Neuronal stem cell (in vitro differentiated cells): ENCODE measurements around the gene ADGRE1.

ENCODE experiments used
- DNase-seq: peaks from one replicate; pipeline ENCODE4 v3.0.0-alpha.2; 2013; ENCODE audit warnings: low spot score
- H2AFZ ChIP-seq: one replicate; pipeline ENCODE4 v1.6.1; 2013; ENCODE audit warnings: mild to moderate bottlenecking, low read length, inconsistent platforms
- H2AK5ac ChIP-seq: 2 replicates; pipeline ENCODE4 v1.6.1; 2013; ENCODE audit warnings: low read depth, mild to moderate bottlenecking, inconsistent platforms, low read length, moderate library complexity, mixed read lengths
- H2BK120ac ChIP-seq: 2 replicates; pipeline ENCODE4 v1.6.1; 2013; ENCODE audit warnings: low read depth, mild to moderate bottlenecking, inconsistent platforms, low read length, moderate library complexity, mixed read lengths
- H2BK12ac ChIP-seq: one replicate; pipeline ENCODE4 v1.6.1; 2013; ENCODE audit warnings: low read length, inconsistent platforms
- H2BK15ac ChIP-seq: 2 replicates; pipeline ENCODE4 v1.6.1; 2013; ENCODE audit warnings: mild to moderate bottlenecking, low read length, inconsistent platforms, mixed read lengths
- H2BK5ac ChIP-seq: one replicate; pipeline ENCODE4 v1.6.1; 2013; ENCODE audit warnings: inconsistent platforms, mild to moderate bottlenecking, low read length, moderate library complexity
- H3K14ac ChIP-seq: one replicate; pipeline ENCODE4 v1.6.1; 2013; ENCODE audit warnings: low read length, inconsistent platforms
- H3K18ac ChIP-seq: 2 replicates; pipeline ENCODE4 v1.6.1; 2013; ENCODE audit warnings: low read length, inconsistent platforms
- H3K23ac ChIP-seq: 2 replicates; pipeline ENCODE4 v1.6.1; 2013; ENCODE audit warnings: low read depth, mild to moderate bottlenecking, mixed read lengths, low read length, inconsistent platforms; ENCODE audit not compliant: poor library complexity
- H3K27ac ChIP-seq: replicated peaks from 3 replicates; pipeline ENCODE4 v1.5.1; 2013; ENCODE audit warnings: low read length, inconsistent platforms
- H3K27me3 ChIP-seq, 3 experiments: 2 replicates each; pipeline ENCODE4 v1.6.1; 2013; ENCODE audit warnings: low read length in 3 of 3, mild to moderate bottlenecking in 2 of 3, inconsistent platforms in 1 of 3, low read depth in 1 of 3, mixed read lengths in 1 of 3, moderate library complexity in 1 of 3; ENCODE audit not compliant: control insufficient read depth in 3 of 3, insufficient read depth in 3 of 3
- H3K36me3 ChIP-seq, 2 donors: replicated peaks in 1 of 2; 2 replicates each; pipeline ENCODE4 v1.6.1; 2013; ENCODE audit warnings: low read length in 2 of 2; ENCODE audit not compliant: control insufficient read depth in 2 of 2, insufficient read depth in 2 of 2
- H3K4ac ChIP-seq: 2 replicates; pipeline ENCODE4 v1.6.1; 2013; ENCODE audit warnings: inconsistent platforms, mild to moderate bottlenecking, low read length, moderate library complexity
- H3K4me1 ChIP-seq, 2 donors: 1 replicate in 1 of 2; 2 replicates in 1 of 2; pipeline ENCODE4 v1.6.1; 2013; ENCODE audit warnings: low read length in 2 of 2, low read depth in 1 of 2; ENCODE audit not compliant: control insufficient read depth in 2 of 2, insufficient read depth in 1 of 2
- H3K4me2 ChIP-seq: one replicate; pipeline ENCODE4 v1.6.1; 2013; ENCODE audit warnings: mild to moderate bottlenecking, low read length, inconsistent platforms; ENCODE audit not compliant: insufficient read depth, poor library complexity, severe bottlenecking
- H3K4me3 ChIP-seq, 2 donors: 2 replicates each; pipeline ENCODE4 v1.5.1; 2013; ENCODE audit warnings: low read length in 2 of 2, mild to moderate bottlenecking in 2 of 2, inconsistent platforms in 1 of 2, moderate library complexity in 1 of 2
- H3K79me1 ChIP-seq: one replicate; pipeline ENCODE4 v1.6.1; 2013; ENCODE audit warnings: low read depth, mild to moderate bottlenecking, inconsistent platforms, low read length, moderate library complexity
- H3K9ac ChIP-seq: one replicate; pipeline ENCODE4 v1.6.1; 2013; ENCODE audit warnings: mild to moderate bottlenecking, low read depth, low read length, inconsistent platforms; ENCODE audit not compliant: poor library complexity
- H3K9me3 ChIP-seq, 2 donors: replicated peaks in 1 of 2; 2 replicates each; pipeline versions ENCODE3 to v1.6.1; 2013; ENCODE audit warnings: low read length in 2 of 2, mild to moderate bottlenecking in 2 of 2, inconsistent platforms in 1 of 2, low read depth in 1 of 2, mixed read lengths in 1 of 2, moderate library complexity in 1 of 2; ENCODE audit not compliant: control insufficient read depth in 2 of 2, insufficient read depth in 1 of 2
- H4K8ac ChIP-seq: one replicate; pipeline ENCODE4 v1.6.1; 2013; ENCODE audit warnings: low read depth, mild to moderate bottlenecking, inconsistent platforms, low read length, moderate library complexity
- H4K91ac ChIP-seq: one replicate; pipeline ENCODE4 v1.6.1; 2013; ENCODE audit warnings: low read length, low read depth, mild to moderate bottlenecking, inconsistent platforms; ENCODE audit not compliant: poor library complexity
- WGBS, 2 donors: extraction: QIAGEN DNeasy Blood & Tissue Kit; methylation state at CpG; one replicate each; pipeline ENCODE4 v1.1.7; 2013; ENCODE audit warnings: missing lambda C conversion rate in 2 of 2, mixed read lengths in 1 of 2; ENCODE audit not compliant: insufficient read length in 2 of 2, insufficient replicate concordance in 1 of 2; ENCODE audit errors: extremely low coverage in 2 of 2; 5-methylcytosine and 5-hydroxymethylcytosine counted together

Gene ADGRE1

GRCh38 chr19:6971366-6971765 lies 84.0 kb downstream of the ADGRE1 start:
- H2BK5ac ChIP-seq, result no peak overlapping the region
- peaks cover 0 to 6% (median 0%) of the 10 kb centered on the region in 3 experiments for H3K27me3 ChIP-seq
- H3K4me3 ChIP-seq, result no peak overlapping the region
- H3K23ac ChIP-seq, result no peak overlapping the region
- no peak overlapping the region for H3K27ac ChIP-seq
- no peak overlapping the region for H3K14ac ChIP-seq
- no peak overlapping the region for H4K91ac ChIP-seq
- H2BK15ac ChIP-seq, result no peak overlapping the region
- peaks cover 0 to 32% of the 10 kb centered on the region in 2 donors for H3K9me3 ChIP-seq
- DNase-seq, result no peak
- H3K9ac ChIP-seq, result no peak overlapping the region
- H4K8ac ChIP-seq, result no peak overlapping the region
- no peak overlapping the region for H3K4me2 ChIP-seq
- no peak overlapping the region for H3K18ac ChIP-seq
- H3K4ac ChIP-seq, result no peak overlapping the region
- no peak overlapping the region for H2AK5ac ChIP-seq
- no peaks in the 10 kb centered on the region for H3K79me1 ChIP-seq
- whole genome bisulfite sequencing, 2 donors, result no CpG with 5 or more reads among the region's 1 CpG
- H3K36me3 ChIP-seq, result no peaks in the 10 kb centered on the region
- H2BK120ac ChIP-seq, result no peak overlapping the region
- no peak overlapping the region for H2BK12ac ChIP-seq
- H2AFZ ChIP-seq, result peak overlapping the region; percentile 8
- H3K4me1 ChIP-seq, result no peaks in the 10 kb centered on the region

- H3K14ac ChIP-seq, result no peak overlapping the region
- H2AK5ac ChIP-seq, result no peak overlapping the region
- peaks cover 0 to 28% of the 10 kb centered on the region in 2 donors for H3K9me3 ChIP-seq
- H2BK5ac ChIP-seq, result no peak overlapping the region
- H3K4me2 ChIP-seq, result no peak overlapping the region
- H2BK12ac ChIP-seq, result no peak overlapping the region
- WGBS, 2 donors, result no CpG with 5 or more reads among the region's 5 CpGs
- H3K4ac ChIP-seq, result no peak overlapping the region
- H2BK15ac ChIP-seq, result no peak overlapping the region
- H4K91ac ChIP-seq, result no peak overlapping the region
- H2AFZ ChIP-seq, result no peak overlapping the region
- no peak for DNase-seq
- H3K36me3 ChIP-seq, result no peaks in the 10 kb centered on the region
- H3K27ac ChIP-seq, result no peak overlapping the region
- no peaks in the 10 kb centered on the region for H3K4me1 ChIP-seq
- no peak overlapping the region for H3K4me3 ChIP-seq
- no peaks in the 10 kb centered on the region for H3K79me1 ChIP-seq
- no peak overlapping the region for H2BK120ac ChIP-seq
- H4K8ac ChIP-seq, result no peak overlapping the region
- H3K18ac ChIP-seq, result no peak overlapping the region
- no peak overlapping the region for H3K23ac ChIP-seq
- H3K9ac ChIP-seq, result no peak overlapping the region
- H3K27me3 ChIP-seq, result peaks cover 0 to 6% (median 0%) of the 10 kb centered on the region in 3 experiments
Measured at GRCh38 chr19:6976197-6976596, 88.8 kb downstream of the ADGRE1 start.

GRCh38 chr19:6979399-6979798 lies 92.0 kb downstream of the ADGRE1 start:
- DNase-seq, result no peak
- H3K27ac ChIP-seq, result no peak overlapping the region
- H4K91ac ChIP-seq, result no peak overlapping the region
- H3K14ac ChIP-seq, result no peak overlapping the region
- WGBS, 2 donors, result no CpG with 5 or more reads among the region's 3 CpGs
- H2AFZ ChIP-seq, result no peak overlapping the region
- H3K9ac ChIP-seq, result no peak overlapping the region
- no peak overlapping the region for H3K23ac ChIP-seq
- H3K27me3 ChIP-seq, result peaks cover 0 to 4% (median 0%) of the 10 kb centered on the region in 3 experiments
- no peak overlapping the region for H2BK12ac ChIP-seq
- no peak overlapping the region for H2AK5ac ChIP-seq
- H3K4ac ChIP-seq, result no peak overlapping the region
- H3K4me3 ChIP-seq, result no peak overlapping the region
- H3K18ac ChIP-seq, result no peak overlapping the region
- H2BK5ac ChIP-seq, result no peak overlapping the region
- H3K4me1 ChIP-seq, result no peaks in the 10 kb centered on the region
- no peak overlapping the region for H2BK120ac ChIP-seq
- H2BK15ac ChIP-seq, result no peak overlapping the region
- H3K4me2 ChIP-seq, result no peak overlapping the region
- H3K9me3 ChIP-seq, result peaks cover 0 to 30% of the 10 kb centered on the region in 2 donors
- no peak overlapping the region for H4K8ac ChIP-seq
- H3K36me3 ChIP-seq, result no peaks in the 10 kb centered on the region
- no peaks in the 10 kb centered on the region for H3K79me1 ChIP-seq

- H2BK12ac ChIP-seq, result no peak overlapping the region
- H3K36me3 ChIP-seq, result no peaks in the 10 kb centered on the region
- H3K18ac ChIP-seq, result no peak overlapping the region
- H3K14ac ChIP-seq, result no peak overlapping the region
- H2BK5ac ChIP-seq, result no peak overlapping the region
- no peaks in the 10 kb centered on the region for H3K27me3 ChIP-seq
- H2BK120ac ChIP-seq, result no peak overlapping the region
- H3K23ac ChIP-seq, result no peak overlapping the region
- no peak overlapping the region for H3K4ac ChIP-seq
- H2AK5ac ChIP-seq, result no peak overlapping the region
- no peak overlapping the region for H4K91ac ChIP-seq
- H3K4me2 ChIP-seq, result no peak overlapping the region
- no peak for DNase-seq
- H3K4me3 ChIP-seq, result no peak overlapping the region
- no peaks in the 10 kb centered on the region for H3K79me1 ChIP-seq
- peaks cover 3 to 36% of the 10 kb centered on the region in 2 donors for H3K9me3 ChIP-seq
- no peak overlapping the region for H3K9ac ChIP-seq
- no peak overlapping the region for H2AFZ ChIP-seq
- no peak overlapping the region for H2BK15ac ChIP-seq
- no peak overlapping the region for H3K27ac ChIP-seq
- no peak overlapping the region for H4K8ac ChIP-seq
- no peaks in the 10 kb centered on the region for H3K4me1 ChIP-seq
Measured at GRCh38 chr19:6983448-6983847, 96.1 kb downstream of the ADGRE1 start.
